GM12878 (cell line): ENCODE measurements around the gene LZIC. TPM values are rescaled to one million over a fixed set of nuclear protein-coding genes. Genes with fewer than 3 reads are reported as not detected.

Experiments used
- ATAC-seq: fragments of 200-7000 bp; cut with Tn5 transposase; 3 replicates; pipeline ENCODE4 v1.9.1; 2020; ENCODE audit warnings: mild to moderate bottlenecking, moderate library complexity
- BruUV-seq: library from RNA; stranded (reverse); fragments of 400-500 nt; replicated peaks from 2 replicates; lab custom pipeline; 2021; lab: Mats Ljungman, UMichigan
- CTCF ChIA-PET: fragments of 300-600 bp; sonication (Branson Sonifier 250); formaldehyde crosslinking; extraction: SDS; loops from one replicate; lab custom pipeline; 2021; ENCODE audit warnings: inconsistent platforms; lab: Yijun Ruan, JAX
- POLR2A ChIA-PET: fragments of 350-600 bp; formaldehyde crosslinking; extraction: SDS; loops from one replicate; lab custom pipeline; 2021; ENCODE audit warnings: inconsistent platforms; lab: Charles Lee
- RAD21 ChIA-PET: fragments of 300-600 bp; sonication (Branson Sonifier 250); formaldehyde crosslinking; loops from one replicate; lab custom pipeline; 2023; ENCODE audit warnings: antibody characterized with exemption; ENCODE audit not compliant: unreplicated experiment; lab: Charles Lee
- SMC1A ChIA-PET: fragments of 300-600 bp; sonication (Branson Sonifier 250); formaldehyde crosslinking; loops from one replicate; lab custom pipeline; 2023; ENCODE audit not compliant: unreplicated experiment, uncharacterized antibody; lab: Charles Lee
- DNase-seq: peaks from one replicate; pipeline ENCODE4 v3.0.0-alpha.2; 2011; ENCODE audit warnings: low read depth, low spot score
- FAIRE-seq: peaks from 3 replicates; lab custom pipeline; 2011; peaks lifted over from hg19 to GRCh38; lab: Jason Lieb, UNC
- H2AFZ ChIP-seq: 2 replicates; pipeline ENCODE4 v1.6.0; 2011; ENCODE audit warnings: low read depth, low read length, control low read depth; ENCODE audit not compliant: control insufficient read depth
- H3K27ac ChIP-seq: 2 replicates; pipeline ENCODE4 v1.5.1; 2011; ENCODE audit warnings: control low read depth; ENCODE audit not compliant: control insufficient read depth, insufficient read depth
- H3K27me3 ChIP-seq, 2 experiments: replicated peaks in 1 of 2; 2 replicates each; pipeline versions ENCODE4 v1.6.0 to v1.6.1; 2011; ENCODE audit warnings: low read length in 1 of 2; ENCODE audit not compliant: control insufficient read depth in 2 of 2, insufficient read depth in 2 of 2
- H3K36me3 ChIP-seq, 2 experiments: 2 replicates each; pipeline ENCODE4 v1.5.1; 2011; ENCODE audit warnings: low read length in 1 of 2; ENCODE audit not compliant: control insufficient read depth in 2 of 2, insufficient read depth in 2 of 2
- H3K4me1 ChIP-seq: 2 replicates; pipeline ENCODE4 v1.6.1; 2011; ENCODE audit warnings: mild to moderate bottlenecking, low read length, moderate library complexity, mixed read lengths; ENCODE audit not compliant: control insufficient read depth, insufficient read depth
- H3K4me2 ChIP-seq: 2 replicates; pipeline ENCODE4 v1.6.0; 2011; ENCODE audit warnings: control low read depth; ENCODE audit not compliant: control insufficient read depth, insufficient read depth
- H3K4me3 ChIP-seq: fragments of 200-600 bp; sonication (generic); 2 replicates; pipeline ENCODE4 v1.5.1; 2016
- H3K79me2 ChIP-seq: 2 replicates; pipeline ENCODE4 v1.6.0; 2011; ENCODE audit warnings: low read length; ENCODE audit not compliant: control insufficient read depth, insufficient read depth
- H3K9ac ChIP-seq: 2 replicates; pipeline ENCODE4 v1.8.0; 2011; ENCODE audit warnings: low read length, control low read depth, mixed read lengths; ENCODE audit not compliant: control insufficient read depth, insufficient read depth
- H3K9me3 ChIP-seq: replicated peaks from 3 replicates; pipeline ENCODE4 v1.5.1; 2011; ENCODE audit warnings: mild to moderate bottlenecking, low read length; ENCODE audit not compliant: control insufficient read depth, insufficient read depth
- H4K20me1 ChIP-seq: 2 replicates; pipeline ENCODE4 v1.6.0; 2011; ENCODE audit not compliant: control insufficient read depth, insufficient read depth
- CBX3 ChIP-seq: fragments of 200-600 bp; sonication (generic); IDR thresholded peaks from 2 replicates; pipeline ENCODE4 v1.6.1; 2016; ENCODE audit warnings: low read depth, borderline replicate concordance
- PRDM15 ChIP-seq: fragments of 450-650 bp; formaldehyde crosslinking; IDR thresholded peaks from 2 replicates; pipeline ENCODE4 v1.4.0; 2020; ENCODE audit warnings: mild to moderate bottlenecking, moderate library complexity
- WGBS: methylation state at CpG from one replicate; pipeline ENCODE4 v1.1.6; 2016; ENCODE audit warnings: low lambda C conversion rate; ENCODE audit not compliant: insufficient replicate concordance, insufficient coverage; ENCODE audit errors: missing lambda C conversion rate; 5-methylcytosine and 5-hydroxymethylcytosine counted together
- in situ Hi-C: fragments of 300-500 bp; cut with MboI; formaldehyde crosslinking; loops from 9 replicates; pipeline ENCODE4 v1.14.3; 2018; ENCODE audit warnings: mixed read lengths
- intact Hi-C: fragments of 100-400 bp; cut with micrococcal nuclease; formaldehyde crosslinking; loops from one replicate; pipeline ENCODE4 v1.14.2; 2022; ENCODE audit not compliant: unreplicated experiment
- polyA plus RNA-seq, 11 experiments: library from polyadenylated mRNA; depleted of rRNA in 4 of 11; unstranded in 6 of 11; stranded (reverse) in 5 of 11; fragments of >200 nt; fragmentation: Nextera tagmentation in 4 of 11; fragmentation: Illumina TruSeq in 1 of 11; extraction: Ambion mirVana in 4 of 11; extraction: Trizol in 1 of 11; gene quantifications; 1 replicate in 1 of 11; 2 replicates in 10 of 11; pipeline versions ENCODE4 v1.2.1 to v1.2.3, GENCODE V29; 2011 to 2016; ENCODE audit warnings: inconsistent platforms in 2 of 11, missing spikeins in 2 of 11, low read depth in 1 of 11
- total RNA-seq, 4 experiments: library from RNA; depleted of rRNA in 3 of 4; stranded (reverse); fragments of >200 nt in 3 of 4; fragmentation: Illumina TruSeq in 1 of 4; extraction: Trizol in 1 of 4; gene quantifications; 2 replicates each; pipeline versions ENCODE4 v1.2.1 to v1.2.3, GENCODE V29; 2013 to 2021

Gene LZIC
- total and polyA plus RNA-seq, 10 of the 15 experiments (the other 5 are each of a cell fraction or from before 2014, with no cell fraction given) = 7.3 to 30.3 (median 17.1) TPM

GRCh38 chr1:9890224-9890731, 52.9 kb downstream of the LZIC start:
- H3K4me2 ChIP-seq = no peak overlapping the region

More at GRCh38 chr1:9890224-9890731, 52.9 kb downstream of the LZIC start:
- no peak for ATAC-seq
- POLR2A ChIA-PET = interaction anchor here (0.7 kb wide), 1 partner anchor 59 kb away, joined by 3 read pairs; no protein-coding TSS in a partner anchor
- no peak overlapping the region for H3K9ac ChIP-seq
- SMC1A ChIA-PET = interaction anchor here (0.9 kb wide), 1 partner anchor 136 kb away, joined by 4 read pairs; no protein-coding TSS in a partner anchor
- H3K4me1 ChIP-seq = peaks cover 27% of the 10 kb centered on the region
- RAD21 ChIA-PET = interaction anchor here (0.6 kb wide), 1 partner anchor 24 kb away, joined by 3 read pairs; no protein-coding TSS in a partner anchor
- H3K4me3 ChIP-seq = no peak overlapping the region
- CTCF ChIA-PET = interaction anchor here (0.6 to 2.6 kb wide), 7 partner anchors 13 to 1596 kb away, joined by 3 to 9 read pairs (median 3); partner anchors contain the start of genes LZIC and NMNAT1
- no peaks in the 10 kb centered on the region for H3K9me3 ChIP-seq
- no peaks in the 10 kb centered on the region for H3K36me3 ChIP-seq
- FAIRE-seq = no peak
- no peak for DNase-seq
- no TSS peak for BruUV-seq
- H4K20me1 ChIP-seq = no peaks in the 10 kb centered on the region
- no peaks in the 10 kb centered on the region for H3K79me2 ChIP-seq
- TF ChIP-seq CBX3 = no peak
- TF ChIP-seq PRDM15 = no peak
- no peaks in the 10 kb centered on the region for H3K27me3 ChIP-seq
- in situ Hi-C loops (no loop called here), intact Hi-C loops (no loop called here)
- no peak overlapping the region for H3K27ac ChIP-seq
- 81% methylated on average over 6 of the region's 6 CpGs for WGBS
- H2AFZ ChIP-seq = no peak overlapping the region
